H9 (cell line): ENCODE measurements around the gene TSGA10IP. TPM values are rescaled to one million over a fixed set of nuclear protein-coding genes. Genes with fewer than 3 reads are reported as not detected.
A peak's percentile ranks its signal among the peaks of the same experiment; 100 is the strongest.

ENCODE experiments used
- DNase-seq: peaks from one replicate; pipeline ENCODE4 v3.0.0-alpha.2; 2017
- H2AFZ ChIP-seq: one replicate; pipeline ENCODE4 v1.6.1; 2013; ENCODE audit warnings: mild to moderate bottlenecking, low read length, control low read depth, moderate library complexity
- H2AK5ac ChIP-seq: 2 replicates; pipeline ENCODE4 v1.6.1; 2013; ENCODE audit warnings: low read length, control low read depth, mixed read lengths; ENCODE audit not compliant: insufficient read length
- H2BK120ac ChIP-seq: one replicate; pipeline ENCODE4 v1.6.1; 2013; ENCODE audit warnings: low read depth, mild to moderate bottlenecking, low read length, control low read depth, inconsistent platforms; ENCODE audit not compliant: poor library complexity, severe bottlenecking
- H2BK12ac ChIP-seq: 2 replicates; pipeline ENCODE4 v1.6.1; 2013; ENCODE audit warnings: low read length, control low read depth, mixed read lengths, low read depth; ENCODE audit not compliant: insufficient read length
- H2BK15ac ChIP-seq: 2 replicates; pipeline ENCODE4 v1.6.1; 2013; ENCODE audit warnings: low read depth, low read length, control low read depth
- H2BK20ac ChIP-seq: one replicate; pipeline ENCODE4 v1.6.1; 2013; ENCODE audit warnings: low read depth, mild to moderate bottlenecking, low read length, control low read depth, inconsistent platforms; ENCODE audit not compliant: poor library complexity, severe bottlenecking
- H2BK5ac ChIP-seq: 2 replicates; pipeline ENCODE4 v1.6.1; 2013; ENCODE audit warnings: low read length, control low read depth, mixed read lengths; ENCODE audit not compliant: insufficient read length
- H3K14ac ChIP-seq: 2 replicates; pipeline ENCODE4 v1.6.1; 2013; ENCODE audit warnings: low read length, control low read depth; ENCODE audit not compliant: insufficient read depth
- H3K18ac ChIP-seq: 2 replicates; pipeline ENCODE4 v1.6.1; 2013; ENCODE audit warnings: low read depth, mild to moderate bottlenecking, mixed read lengths, low read length, control low read depth; ENCODE audit not compliant: insufficient read length
- H3K23ac ChIP-seq: 2 replicates; pipeline ENCODE4 v1.6.1; 2013; ENCODE audit warnings: low read length, control low read depth, mixed read lengths, low read depth; ENCODE audit not compliant: insufficient read length
- H3K23me2 ChIP-seq: 2 replicates; pipeline ENCODE4 v1.6.1; 2013; ENCODE audit warnings: low read depth, mild to moderate bottlenecking, mixed read lengths, low read length, control low read depth; ENCODE audit not compliant: insufficient read length, poor library complexity, severe bottlenecking
- H3K27ac ChIP-seq: 2 replicates; pipeline ENCODE4 v1.5.1; 2013; ENCODE audit warnings: low read length, control low read depth, mixed read lengths, low read depth; ENCODE audit not compliant: insufficient read length
- H3K27me3 ChIP-seq: 2 replicates; pipeline ENCODE4 v1.6.1; 2013; ENCODE audit warnings: low read length, control low read depth, inconsistent platforms; ENCODE audit not compliant: insufficient read depth
- H3K4ac ChIP-seq: 2 replicates; pipeline ENCODE4 v1.6.1; 2013; ENCODE audit warnings: low read depth, mild to moderate bottlenecking, control low read depth, inconsistent platforms, low read length, moderate library complexity
- H3K4me1 ChIP-seq: 2 replicates; pipeline ENCODE4 v1.6.1; 2013; ENCODE audit warnings: low read length, control low read depth, inconsistent platforms; ENCODE audit not compliant: insufficient read depth
- H3K4me2 ChIP-seq: 2 replicates; pipeline ENCODE4 v1.6.1; 2013; ENCODE audit warnings: low read length, control low read depth, mixed read lengths; ENCODE audit not compliant: insufficient read length, insufficient read depth
- H3K56ac ChIP-seq: 2 replicates; pipeline ENCODE4 v1.6.1; 2013; ENCODE audit warnings: low read depth, mild to moderate bottlenecking, mixed read lengths, low read length, control low read depth; ENCODE audit not compliant: insufficient read length
- H3K79me1 ChIP-seq: 2 replicates; pipeline ENCODE4 v1.6.1; 2013; ENCODE audit warnings: low read depth, mild to moderate bottlenecking, moderate library complexity, low read length, control low read depth, inconsistent platforms; ENCODE audit not compliant: insufficient read depth, poor library complexity, severe bottlenecking
- H3K79me2 ChIP-seq: 2 replicates; pipeline ENCODE4 v1.6.1; 2013; ENCODE audit warnings: low read length, control low read depth, inconsistent platforms; ENCODE audit not compliant: insufficient read depth
- H3K9ac ChIP-seq: 2 replicates; pipeline ENCODE4 v1.6.1; 2013; ENCODE audit warnings: low read length, control low read depth, mixed read lengths; ENCODE audit not compliant: insufficient read length; ENCODE audit errors: extremely low read depth
- H3K9me3 ChIP-seq: one replicate; pipeline ENCODE4 v1.6.1; 2013; ENCODE audit warnings: low read depth, low read length, inconsistent platforms; ENCODE audit not compliant: control insufficient read depth
- H3T11ph ChIP-seq: one replicate; pipeline ENCODE4 v1.6.1; 2013; ENCODE audit warnings: mild to moderate bottlenecking, low read length, control low read depth, inconsistent platforms
- H4K20me1 ChIP-seq: one replicate; pipeline ENCODE4 v1.6.1; 2013; ENCODE audit not compliant: control insufficient read depth, insufficient read length, insufficient read depth
- H4K5ac ChIP-seq: 2 replicates; pipeline ENCODE4 v1.6.1; 2013; ENCODE audit warnings: low read depth, mild to moderate bottlenecking, mixed read lengths, low read length, control low read depth; ENCODE audit not compliant: insufficient read length
- H4K8ac ChIP-seq: replicated peaks from 2 replicates; pipeline ENCODE4 v1.6.1; 2013; ENCODE audit warnings: low read length, control low read depth, mixed read lengths, low read depth; ENCODE audit not compliant: insufficient read length
- H4K91ac ChIP-seq: 2 replicates; pipeline ENCODE4 v1.6.1; 2013; ENCODE audit warnings: low read depth, mild to moderate bottlenecking, moderate library complexity, mixed read lengths, low read length, control low read depth; ENCODE audit not compliant: insufficient read length
- H3K27ac Mint-ChIP-seq, 3 experiments: 2 replicates in 2 of 3; 3 replicates in 1 of 3; pipeline ENCODE4 v1.8.0; 2020 to 2021; ENCODE audit warnings: mixed read lengths in 3 of 3, mild to moderate bottlenecking in 1 of 3, moderate library complexity in 1 of 3
- H3K27me3 Mint-ChIP-seq: 2 replicates; pipeline ENCODE4 v1.8.0; 2021; ENCODE audit warnings: low read depth, mild to moderate bottlenecking, moderate library complexity, mixed read lengths
- H3K36me3 Mint-ChIP-seq, 3 experiments: 2 replicates in 2 of 3; 3 replicates in 1 of 3; pipeline ENCODE4 v1.8.0; 2020 to 2021; ENCODE audit warnings: low read depth in 3 of 3, mixed read lengths in 3 of 3; ENCODE audit not compliant: insufficient read depth in 1 of 3
- H3K4me1 Mint-ChIP-seq, 2 experiments: 2 replicates each; pipeline ENCODE4 v1.8.0; 2020; ENCODE audit warnings: mixed read lengths in 2 of 2
- H3K4me3 Mint-ChIP-seq, 2 experiments: 2 replicates in 1 of 2; 3 replicates in 1 of 2; pipeline ENCODE4 v1.8.0; 2020 to 2021; ENCODE audit warnings: mild to moderate bottlenecking in 2 of 2, mixed read lengths in 2 of 2, moderate library complexity in 1 of 2
- H3K9me3 Mint-ChIP-seq, 2 experiments: 2 replicates in 1 of 2; 3 replicates in 1 of 2; pipeline ENCODE4 v1.8.0; 2020; ENCODE audit warnings: mild to moderate bottlenecking in 2 of 2, mixed read lengths in 2 of 2, moderate library complexity in 1 of 2
- WGBS: extraction: QIAGEN DNeasy Blood & Tissue Kit; methylation state at CpG from one replicate; pipeline ENCODE4 v1.1.7; 2013; ENCODE audit warnings: missing lambda C conversion rate, low lambda C conversion rate, mixed read lengths; ENCODE audit not compliant: insufficient read length; ENCODE audit errors: extremely low coverage; 5-methylcytosine and 5-hydroxymethylcytosine counted together
- total RNA-seq: library from RNA; stranded (reverse); gene quantifications from 2 replicates; pipeline ENCODE4 v1.2.1, GENCODE V29; 2021
- TF ChIP-seq, protein P1 (sequence below): fragments of 200-600 bp; sonication (generic); conservative IDR thresholded peaks from 3 replicates; pipeline ENCODE4 v1.8.0; 2021; ENCODE audit warnings: antibody characterized with exemption, mild to moderate bottlenecking

TSGA10IP gene
- total RNA-seq, 1 experiment from 2014 or later, result 2.2 TPM

DNA sequence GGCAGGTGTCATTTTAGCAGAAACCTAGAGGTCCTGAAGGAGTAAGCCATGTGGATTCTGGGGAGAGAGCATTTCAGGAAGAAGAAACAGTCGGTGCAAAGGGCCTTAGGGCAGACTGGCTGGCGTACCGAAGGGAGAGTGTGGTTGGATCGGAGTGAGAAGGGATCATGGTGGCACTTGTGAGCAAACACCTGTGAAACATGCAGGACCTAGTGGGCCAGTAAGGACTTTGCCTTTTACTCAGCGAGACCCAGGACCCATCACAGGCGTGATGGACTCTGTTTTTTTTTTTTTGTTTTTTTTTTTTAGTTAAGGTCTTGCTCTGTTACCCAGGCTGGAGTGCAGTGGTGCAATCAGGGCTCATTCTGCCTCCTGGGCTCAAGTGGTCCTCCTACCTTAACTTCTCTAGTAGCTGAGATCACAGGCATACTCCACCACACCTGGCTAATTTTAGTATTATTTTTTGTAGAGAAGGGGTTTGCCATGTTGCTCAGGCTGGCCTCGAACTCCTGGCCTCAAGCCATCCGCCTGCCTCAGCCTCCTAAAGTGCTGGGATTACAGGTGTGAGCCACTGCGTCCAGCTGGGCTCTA, 3.5 kb upstream of the TSGA10IP start:
- no peak for DNase-seq
- H3K4me1 Mint-ChIP-seq, result peaks cover 41 to 50% of the 10 kb centered on the region in 2 experiments
- no peaks in the 10 kb centered on the region for H3K9me3 ChIP-seq
- H4K20me1 ChIP-seq, result no peaks in the 10 kb centered on the region
- no peak overlapping the region for H2BK20ac ChIP-seq
- H3K27me3 Mint-ChIP-seq, result peaks cover 21% of the 10 kb centered on the region
- no CpG with 5 or more reads among the region's 9 CpGs for WGBS
- no peak overlapping the region for H2BK15ac ChIP-seq
- peak overlapping the region; percentile 20 for H3K56ac ChIP-seq
- no peak overlapping the region for H2AK5ac ChIP-seq
- H3K27ac Mint-ChIP-seq, result no peak overlapping the region; a peak in 2 of 7 replicates
- TF ChIP-seq, protein P1, sequence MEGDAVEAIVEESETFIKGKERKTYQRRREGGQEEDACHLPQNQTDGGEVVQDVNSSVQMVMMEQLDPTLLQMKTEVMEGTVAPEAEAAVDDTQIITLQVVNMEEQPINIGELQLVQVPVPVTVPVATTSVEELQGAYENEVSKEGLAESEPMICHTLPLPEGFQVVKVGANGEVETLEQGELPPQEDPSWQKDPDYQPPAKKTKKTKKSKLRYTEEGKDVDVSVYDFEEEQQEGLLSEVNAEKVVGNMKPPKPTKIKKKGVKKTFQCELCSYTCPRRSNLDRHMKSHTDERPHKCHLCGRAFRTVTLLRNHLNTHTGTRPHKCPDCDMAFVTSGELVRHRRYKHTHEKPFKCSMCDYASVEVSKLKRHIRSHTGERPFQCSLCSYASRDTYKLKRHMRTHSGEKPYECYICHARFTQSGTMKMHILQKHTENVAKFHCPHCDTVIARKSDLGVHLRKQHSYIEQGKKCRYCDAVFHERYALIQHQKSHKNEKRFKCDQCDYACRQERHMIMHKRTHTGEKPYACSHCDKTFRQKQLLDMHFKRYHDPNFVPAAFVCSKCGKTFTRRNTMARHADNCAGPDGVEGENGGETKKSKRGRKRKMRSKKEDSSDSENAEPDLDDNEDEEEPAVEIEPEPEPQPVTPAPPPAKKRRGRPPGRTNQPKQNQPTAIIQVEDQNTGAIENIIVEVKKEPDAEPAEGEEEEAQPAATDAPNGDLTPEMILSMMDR, result no peak
- no peaks in the 10 kb centered on the region for H3K9me3 Mint-ChIP-seq
- H3K4me1 ChIP-seq, result peaks cover 8% of the 10 kb centered on the region
- no peak overlapping the region for H4K91ac ChIP-seq
- no peaks in the 10 kb centered on the region for H3K79me1 ChIP-seq
- no peak overlapping the region for H3K9ac ChIP-seq
- no peak overlapping the region for H3K27ac ChIP-seq
- H4K5ac ChIP-seq, result no peak overlapping the region
- no peaks in the 10 kb centered on the region for H3K79me2 ChIP-seq
- no peak overlapping the region for H3K23ac ChIP-seq
- no peak overlapping the region for H4K8ac ChIP-seq
- no peak overlapping the region for H3K4me2 ChIP-seq
- H2BK120ac ChIP-seq, result no peak overlapping the region
- H3K18ac ChIP-seq, result peak overlapping the region; percentile 60
- H3K36me3 Mint-ChIP-seq, result no peaks in the 10 kb centered on the region
- no peaks in the 10 kb centered on the region for H3K27me3 ChIP-seq
- no peak overlapping the region for H2BK5ac ChIP-seq
- H3T11ph ChIP-seq, result no peak overlapping the region
- no peak overlapping the region for H2BK12ac ChIP-seq
- H3K14ac ChIP-seq, result no peak overlapping the region
- peaks cover 8% of the 10 kb centered on the region for H3K23me2 ChIP-seq
- H3K4me3 Mint-ChIP-seq, result no peak overlapping the region
- H2AFZ ChIP-seq, result no peak overlapping the region
- no peak overlapping the region for H3K4ac ChIP-seq
